GM12864 (cell line): ENCODE measurements around the gene CHST11.

Experiments used
- DNase-seq: peaks from one replicate; pipeline ENCODE4 v3.0.0-alpha.2; 2011; ENCODE audit warnings: low read depth
- H3K4me3 ChIP-seq: 2 replicates; pipeline ENCODE4 v1.5.1; 2011; ENCODE audit warnings: mild to moderate bottlenecking, low read depth, low read length, control low read depth
- CTCF ChIP-seq: IDR thresholded peaks from 2 replicates; pipeline ENCODE4 v1.5.1; 2011; ENCODE audit warnings: low read depth, mild to moderate bottlenecking, moderate library complexity, low read length, control low read depth, inconsistent platforms; ENCODE audit errors: missing control alignments

The CHST11 gene

GRCh38 chr12:104627231-104627989 is 170.7 kb downstream of the CHST11 start:
- no peak for TF ChIP-seq CTCF
- H3K4me3 ChIP-seq, result no peak overlapping the region
- no peak for DNase-seq

- H3K4me3 ChIP-seq, result no peak overlapping the region
- DNase-seq, result no peak
- TF ChIP-seq CTCF, result no peak
Measured at GRCh38 chr12:104627990-104628830, 171.5 kb downstream of the CHST11 start.

- no peak for DNase-seq
Measured at GRCh38 chr12:104628831-104629135, 172.0 kb downstream of the CHST11 start.

GRCh38 chr12:104630230-104630670 is 173.5 kb downstream of the CHST11 start:
- no peak overlapping the region for H3K4me3 ChIP-seq
- TF ChIP-seq CTCF, result no peak
- no peak for DNase-seq

More at GRCh38 chr12:104628831-104629135, 172.0 kb downstream of the CHST11 start:
- no peak overlapping the region for H3K4me3 ChIP-seq
- no peak for TF ChIP-seq CTCF

GRCh38 chr12:104631867-104632266 is 175.1 kb downstream of the CHST11 start:
- DNase-seq, result no peak
- H3K4me3 ChIP-seq, result no peak overlapping the region
- TF ChIP-seq CTCF, result no peak

GRCh38 chr12:104632724-104633201 is 176.0 kb downstream of the CHST11 start:
- no peak for TF ChIP-seq CTCF
- DNase-seq, result no peak
- no peak overlapping the region for H3K4me3 ChIP-seq
